Common myeloid progenitor, CD34-positive (primary cell): Measurements from ENCODE around the gene PROX2.

ENCODE experiments used
- CTCF ChIA-PET: fragments of 350-600 bp; sonication (Branson Sonifier 250); formaldehyde crosslinking; loops from one replicate; lab custom pipeline; 2021; ENCODE audit warnings: antibody characterized with exemption; lab: Charles Lee
- POLR2A ChIA-PET: fragments of 350-600 bp; sonication (Branson Sonifier 250); formaldehyde crosslinking; loops from one replicate; lab custom pipeline; 2021; ENCODE audit warnings: antibody characterized with exemption; lab: Charles Lee
- DNase-seq, 3 donors: peaks; one replicate each; pipeline versions ENCODE4 v3.0.0 to v3.0.0-alpha.2; 2013
- H3K27ac ChIP-seq, 2 experiments: 1 replicate in 1 of 2; 2 replicates in 1 of 2; pipeline ENCODE4 v1.7.0; 2013; ENCODE audit warnings: inconsistent platforms in 2 of 2, low read length in 2 of 2, mild to moderate bottlenecking in 2 of 2, low read depth in 1 of 2, moderate library complexity in 1 of 2; ENCODE audit not compliant: severe bottlenecking in 2 of 2, insufficient read depth in 1 of 2, poor library complexity in 1 of 2
- H3K27me3 ChIP-seq, 5 experiments: replicated peaks in 2 of 5; 1 replicate in 3 of 5; 2 replicates in 2 of 5; pipeline versions ENCODE4 v1.6.1 to v1.7.0; 2013; ENCODE audit warnings: low read length in 4 of 5, mild to moderate bottlenecking in 2 of 5, moderate library complexity in 2 of 5, inconsistent platforms in 1 of 5; ENCODE audit not compliant: insufficient read depth in 5 of 5, control insufficient read depth in 4 of 5
- H3K36me3 ChIP-seq, 4 experiments: 1 replicate in 2 of 4; 2 replicates in 2 of 4; pipeline versions ENCODE4 v1.6.1 to v1.7.0; 2013; ENCODE audit warnings: low read length in 3 of 4, control low read depth in 1 of 4, mild to moderate bottlenecking in 1 of 4; ENCODE audit not compliant: control insufficient read depth in 4 of 4, insufficient read depth in 4 of 4
- H3K4me1 ChIP-seq, 4 experiments: 1 replicate in 3 of 4; 2 replicates in 1 of 4; pipeline versions ENCODE4 v1.6.1 to v1.7.1; 2013; ENCODE audit warnings: low read length in 3 of 4, mild to moderate bottlenecking in 3 of 4, control low read depth in 1 of 4, inconsistent platforms in 1 of 4, moderate library complexity in 1 of 4; ENCODE audit not compliant: control insufficient read depth in 4 of 4, insufficient read depth in 4 of 4; ENCODE audit errors: control extremely low read depth in 1 of 4
- H3K4me3 ChIP-seq, 7 experiments: 1 replicate in 4 of 7; 2 replicates in 3 of 7; pipeline versions ENCODE4 v1.5.1 to v1.7.0; 2013; ENCODE audit warnings: mild to moderate bottlenecking in 7 of 7, low read length in 6 of 7, moderate library complexity in 6 of 7, inconsistent platforms in 2 of 7, low read depth in 2 of 7, control low read depth in 1 of 7; ENCODE audit not compliant: insufficient read depth in 4 of 7, control insufficient read depth in 1 of 7; ENCODE audit errors: extremely low read depth in 1 of 7
- H3K9me3 ChIP-seq, 5 experiments: 1 replicate in 4 of 5; 2 replicates in 1 of 5; pipeline versions ENCODE4 v1.6.1 to v1.7.1; 2013; ENCODE audit warnings: low read length in 4 of 5, mild to moderate bottlenecking in 2 of 5, inconsistent platforms in 1 of 5, low read depth in 1 of 5, moderate library complexity in 1 of 5; ENCODE audit not compliant: control insufficient read depth in 4 of 5, insufficient read depth in 2 of 5; ENCODE audit errors: control extremely low read depth in 1 of 5
- WGBS: methylation state at CpG from one replicate; pipeline ENCODE4 v1.1.5; 2013; ENCODE audit not compliant: insufficient coverage; 5-methylcytosine and 5-hydroxymethylcytosine counted together

PROX2 gene

DNA sequence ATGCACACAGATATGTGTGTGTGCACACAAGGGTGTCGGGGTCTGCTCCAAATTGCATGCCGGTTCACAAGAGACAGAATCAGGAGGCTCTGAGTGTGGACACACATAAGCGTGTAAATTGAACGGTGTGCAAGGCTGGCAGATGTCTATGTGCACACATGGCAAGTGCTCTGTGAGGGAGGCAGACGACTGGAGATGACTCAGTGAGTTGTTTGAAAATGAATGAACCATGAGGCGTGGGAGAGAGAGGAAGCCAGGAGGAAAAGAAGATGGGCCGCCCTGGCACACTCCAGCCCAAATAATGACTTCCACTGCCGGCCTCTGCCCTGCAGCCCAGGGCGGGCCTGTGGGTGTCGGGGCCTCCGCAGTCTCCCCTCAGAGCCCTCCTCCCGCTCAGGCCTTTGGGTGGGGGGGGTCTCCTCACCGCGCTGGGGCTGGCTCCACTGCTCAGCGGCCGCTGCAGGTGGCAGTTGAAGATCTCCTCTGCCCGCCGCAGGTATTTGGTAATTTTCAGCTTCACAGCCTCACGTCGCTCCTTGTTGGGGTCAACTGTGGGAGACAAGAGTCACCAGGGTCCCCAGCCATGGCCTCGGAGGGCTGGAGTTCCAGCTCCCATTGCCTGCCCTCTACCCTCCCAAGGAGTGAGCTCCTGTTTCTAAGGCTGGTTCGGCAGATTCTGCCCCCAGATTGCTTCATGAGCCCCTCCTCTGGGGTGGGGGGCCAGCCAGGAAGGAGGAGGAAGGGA lies 43.6 kb upstream of the PROX2 start:
- Histone ChIP-seq H3K27me3 (no peaks in the 10 kb centered on the region), H3K9me3 (no peaks in the 10 kb centered on the region), H3K36me3 (no peaks in the 10 kb centered on the region), H3K4me1 (peaks cover 0 to 6% (median 3%) of the 10 kb centered on the region in 4 experiments), H3K4me3 (no peak overlapping the region), H3K27ac (no peak overlapping the region)
- no peak for DNase-seq
- POLR2A ChIA-PET: no interaction called here
- WGBS: 91% methylated on average over 20 of the region's 22 CpGs
- CTCF ChIA-PET: interaction anchor here (0.6 to 3.2 kb wide), 5 partner anchors 14 to 169 kb away, joined by 3 to 18 read pairs (median 3); no protein-coding TSS in a partner anchor

DNA sequence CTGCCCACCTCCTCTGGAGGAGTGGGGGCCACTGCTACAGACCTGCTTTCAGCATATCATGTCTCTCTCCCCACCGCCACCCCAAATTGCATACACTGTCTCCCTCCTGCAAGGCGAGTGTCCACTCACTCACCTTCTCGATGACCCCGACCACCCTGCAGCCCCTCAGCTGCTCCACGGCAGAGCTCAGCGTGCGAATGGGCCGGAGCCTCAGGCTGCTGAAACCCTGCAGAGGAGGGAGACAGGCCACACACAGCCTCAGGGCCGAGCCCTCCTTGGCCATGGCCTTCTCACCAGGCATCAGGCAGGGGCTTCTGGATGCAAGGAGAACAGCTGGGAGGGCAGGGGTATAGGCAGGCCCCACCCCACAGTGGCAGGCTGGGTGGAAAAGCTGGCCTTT lies 42.4 kb upstream of the PROX2 start:
- Histone ChIP-seq H3K4me1 (peaks cover 0 to 6% (median 1%) of the 10 kb centered on the region in 4 experiments), H3K27me3 (no peaks in the 10 kb centered on the region), H3K27ac (no peak overlapping the region), H3K9me3 (no peaks in the 10 kb centered on the region), H3K36me3 (no peaks in the 10 kb centered on the region), H3K4me3 (no peak overlapping the region)
- no peak for DNase-seq
- ChIA-PET POLR2A (no interaction called here), CTCF (interaction anchor here (0.9 to 3.2 kb wide), 4 partner anchors 10 to 170 kb away, joined by 3 to 18 read pairs (median 12); no protein-coding TSS in a partner anchor)
- WGBS: 97% methylated on average over 7 of the region's 9 CpGs

DNA sequence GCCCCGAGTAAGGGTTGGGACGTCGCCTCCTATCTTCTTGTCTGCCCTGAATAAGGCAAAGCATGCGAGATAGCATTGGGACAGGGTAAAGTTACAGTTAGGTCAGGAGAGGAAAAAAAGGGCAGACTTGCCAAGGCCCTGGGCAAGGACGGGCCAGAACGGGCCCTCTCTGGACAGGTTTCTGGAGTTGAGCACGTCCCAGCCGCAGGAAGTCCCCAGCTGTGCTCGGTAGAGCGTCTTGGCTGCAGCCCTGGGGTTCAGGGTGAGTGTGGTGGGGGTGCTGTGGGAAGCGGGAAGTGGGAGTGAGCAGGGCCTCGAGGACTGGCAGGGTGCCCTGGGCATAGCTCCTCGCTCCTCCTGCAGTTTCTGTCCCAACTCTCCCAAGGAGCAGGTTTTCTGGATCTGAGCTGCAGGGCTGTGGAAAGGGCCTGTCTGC lies 41.7 kb upstream of the PROX2 start:
- peaks cover 0 to 5% (median 0%) of the 10 kb centered on the region in 4 experiments for H3K4me1 ChIP-seq
- WGBS: 87% methylated on average over 9 of the region's 13 CpGs
- no peak overlapping the region for H3K27ac ChIP-seq
- H3K27me3 ChIP-seq: no peaks in the 10 kb centered on the region
- H3K4me3 ChIP-seq: no peak overlapping the region
- no peaks in the 10 kb centered on the region for H3K9me3 ChIP-seq
- CTCF ChIA-PET: interaction anchor here (1.4 to 3.2 kb wide), 6 partner anchors 11 to 170 kb away, joined by 3 to 18 read pairs (median 4); no protein-coding TSS in a partner anchor
- POLR2A ChIA-PET: no interaction called here
- H3K36me3 ChIP-seq: no peaks in the 10 kb centered on the region
- no peak for DNase-seq

DNA sequence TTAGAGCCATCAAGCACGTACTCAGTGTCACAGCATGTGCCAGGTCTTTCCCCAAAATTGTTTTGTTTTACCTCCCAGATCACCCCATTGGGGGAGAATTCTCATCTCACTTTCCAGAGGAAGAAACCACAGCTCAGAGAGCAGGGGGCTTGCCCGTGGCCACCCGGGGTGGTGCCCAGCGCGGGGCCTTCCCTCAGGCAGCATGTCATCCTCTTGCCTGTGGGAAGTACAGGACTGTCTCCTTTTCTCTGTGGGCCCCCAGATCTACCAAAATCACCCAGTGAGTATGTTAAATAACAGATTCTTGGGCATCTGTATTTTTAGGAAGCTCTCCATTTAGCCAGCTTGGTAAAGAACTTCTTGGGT lies 41.2 kb upstream of the PROX2 start:
- Histone ChIP-seq H3K9me3 (no peaks in the 10 kb centered on the region), H3K4me1 (no peaks in the 10 kb centered on the region), H3K4me3 (no peak overlapping the region), H3K27me3 (no peaks in the 10 kb centered on the region), H3K36me3 (no peaks in the 10 kb centered on the region), H3K27ac (no peak overlapping the region)
- DNase-seq: no peak
- CTCF ChIA-PET: interaction anchor here (1.3 to 3.2 kb wide), 7 partner anchors 10 to 171 kb away, joined by 3 to 18 read pairs (median 3); no protein-coding TSS in a partner anchor
- WGBS: 100% methylated on average over 5 of the region's 5 CpGs
- POLR2A ChIA-PET: no interaction called here

DNA sequence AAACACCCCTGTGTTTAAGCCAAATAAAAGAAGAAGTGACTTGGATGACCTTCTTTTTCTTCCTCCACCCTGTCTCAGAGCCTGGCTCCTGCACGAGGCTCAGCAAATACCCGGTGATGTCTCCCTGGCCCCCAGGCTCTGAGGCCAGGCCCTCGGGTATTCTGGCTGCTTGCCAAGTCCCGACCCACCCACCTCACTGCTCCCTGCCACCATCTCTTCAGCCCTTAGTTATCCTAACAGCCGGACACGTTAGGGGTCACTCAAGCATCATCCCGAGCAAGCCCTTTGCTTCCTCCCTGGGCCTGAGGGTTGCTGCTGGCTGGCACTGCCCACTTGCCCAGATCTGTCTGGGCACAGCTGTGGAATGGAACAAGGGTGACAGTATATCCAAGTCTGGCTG lies 39.9 kb upstream of the PROX2 start:
- ChIA-PET POLR2A (no interaction called here), CTCF (interaction anchor here (1.2 to 2.4 kb wide), 5 partner anchors 9 to 168 kb away, joined by 3 to 18 read pairs (median 4); no protein-coding TSS in a partner anchor)
- H3K27me3 ChIP-seq: no peaks in the 10 kb centered on the region
- WGBS: 62% methylated on average over 5 of the region's 7 CpGs
- H3K4me3 ChIP-seq: no peak overlapping the region
- no peaks in the 10 kb centered on the region for H3K36me3 ChIP-seq
- no peak for DNase-seq
- no peak overlapping the region for H3K27ac ChIP-seq
- no peaks in the 10 kb centered on the region for H3K9me3 ChIP-seq
- no peaks in the 10 kb centered on the region for H3K4me1 ChIP-seq

DNA sequence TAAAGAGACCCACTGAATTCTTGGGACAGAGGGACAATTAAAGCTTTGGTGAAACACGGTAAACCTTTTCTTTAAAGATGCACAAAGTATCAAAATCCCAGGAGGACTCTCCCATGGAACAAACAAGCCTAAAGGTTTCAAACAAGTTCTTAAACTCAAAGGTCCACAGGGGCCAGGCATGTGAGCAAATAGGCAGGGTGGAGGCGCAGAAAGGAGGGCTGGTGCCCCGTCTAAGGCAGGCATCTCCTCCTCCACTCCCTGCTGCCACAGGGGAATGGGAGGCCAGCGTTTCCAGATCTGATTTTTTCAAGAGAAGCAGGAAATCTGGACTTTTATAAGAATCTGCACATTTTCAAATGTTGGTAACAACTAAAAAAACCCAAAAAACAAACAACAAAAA lies 39.5 kb upstream of the PROX2 start:
- no peak for DNase-seq
- H3K27me3 ChIP-seq: no peaks in the 10 kb centered on the region
- H3K27ac ChIP-seq: no peak overlapping the region
- H3K36me3 ChIP-seq: no peaks in the 10 kb centered on the region
- ChIA-PET CTCF (interaction anchor here (1.0 to 1.3 kb wide), 5 partner anchors 9 to 168 kb away, joined by 3 to 7 read pairs (median 3); no protein-coding TSS in a partner anchor), POLR2A (no interaction called here)
- H3K9me3 ChIP-seq: no peaks in the 10 kb centered on the region
- no peak overlapping the region for H3K4me3 ChIP-seq
- H3K4me1 ChIP-seq: no peaks in the 10 kb centered on the region
- 100% methylated on average over 1 of the region's 4 CpGs for WGBS

DNA sequence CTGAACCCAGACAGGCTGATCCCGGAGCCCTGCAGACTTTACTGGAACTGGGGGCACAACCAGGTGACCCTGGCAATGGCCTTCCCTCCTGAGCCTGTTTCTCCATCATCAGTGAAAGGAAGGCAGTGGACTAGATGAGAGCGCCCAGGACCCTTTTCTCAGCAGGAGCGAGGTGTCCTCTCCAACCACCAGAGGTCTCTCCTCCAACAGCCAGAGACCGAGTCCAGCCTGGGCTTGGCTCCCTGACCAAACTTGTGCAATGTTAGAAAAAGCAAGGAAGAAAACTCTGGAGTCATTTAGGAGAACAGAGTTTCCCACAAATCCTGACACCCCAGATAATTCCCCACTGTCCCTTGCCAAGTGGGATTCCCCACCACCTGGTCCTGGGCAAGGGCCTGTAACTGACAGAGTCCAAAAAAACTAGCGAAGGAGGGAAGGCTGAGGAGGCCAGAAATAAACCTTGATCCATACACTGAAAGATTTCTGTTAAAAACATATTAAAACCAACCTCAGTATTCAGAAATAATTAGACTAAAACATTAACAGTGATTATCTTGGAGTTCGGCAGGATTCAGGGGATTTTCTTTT lies 38.1 kb upstream of the PROX2 start:
- 59% methylated on average over 4 of the region's 6 CpGs for WGBS
- H3K4me3 ChIP-seq: no peak overlapping the region
- ChIA-PET CTCF (interaction anchor here (1.2 kb wide), 1 partner anchor 24 kb away, joined by 3 read pairs; no protein-coding TSS in a partner anchor), POLR2A (no interaction called here)
- H3K27ac ChIP-seq: no peak overlapping the region
- no peaks in the 10 kb centered on the region for H3K9me3 ChIP-seq
- H3K27me3 ChIP-seq: no peaks in the 10 kb centered on the region
- H3K4me1 ChIP-seq: no peaks in the 10 kb centered on the region
- no peaks in the 10 kb centered on the region for H3K36me3 ChIP-seq
- DNase-seq: peak in 2 of 3 donors; percentile 50 to 58
